Measurements from ENCODE around the gene KCNH4.

DNA sequence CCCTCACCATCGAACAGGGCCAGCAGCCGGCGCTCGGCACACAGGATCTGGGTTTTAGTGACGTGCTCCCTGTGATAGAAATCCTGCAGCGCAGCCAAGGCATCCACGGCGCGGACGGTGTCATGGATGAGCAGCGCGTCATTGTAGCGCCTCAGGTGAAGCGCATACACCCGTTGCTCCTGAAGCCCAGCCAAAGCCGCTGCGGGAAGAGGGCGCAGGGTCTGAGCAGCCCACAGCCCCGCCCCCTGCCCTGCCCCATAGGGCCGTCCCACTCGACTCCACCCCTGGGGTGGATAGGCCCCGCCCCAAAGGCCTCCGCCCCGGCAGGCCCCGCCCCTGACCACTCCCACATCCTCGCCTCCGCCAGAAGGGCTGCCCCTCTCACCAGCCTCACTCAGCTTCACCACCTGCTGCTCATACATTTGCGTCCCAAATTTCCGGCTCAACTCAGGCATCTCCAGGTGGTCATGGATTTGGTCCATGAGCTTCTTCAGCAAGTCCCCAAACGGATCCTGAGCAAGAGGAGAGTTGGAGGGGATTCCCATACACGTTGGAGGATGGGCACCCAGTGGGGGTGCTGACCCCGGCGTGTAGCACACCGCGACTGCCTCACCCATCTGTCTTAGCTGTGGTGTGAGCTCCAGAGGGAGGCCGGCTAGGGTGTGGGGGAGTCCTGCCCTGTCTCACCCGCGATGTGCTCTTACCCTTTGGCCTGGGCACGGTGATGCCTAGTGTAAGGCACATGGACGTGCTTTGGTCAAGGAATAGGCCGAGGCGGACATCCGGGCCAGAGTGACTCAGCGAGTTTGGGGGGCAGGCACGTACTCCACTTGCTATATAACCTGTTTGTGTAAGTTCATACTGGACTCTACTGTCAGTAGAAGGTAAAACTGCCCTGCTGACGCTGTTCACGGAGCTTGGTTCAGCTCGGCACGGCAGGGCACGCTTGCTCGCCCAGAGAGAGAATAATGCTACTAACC lies 73.1 kb downstream of the KCNH4 start:
- TF ChIP-seq NFXL1 (CRISPR knock-in tag; IDR thresholded peaks at IDR 0.05) (no peak), FOXM1 (IDR thresholded peaks at IDR 0.05; ENCODE audit: low read depth) (no peak), FOXM1 (CRISPR knock-in tag; IDR thresholded peaks at IDR 0.05; ENCODE audit: low read depth) (no peak), ZBTB8A (IDR thresholded peaks at IDR 0.05; ENCODE audit: partially characterized antibody) (no peak), ZNF707 (CRISPR knock-in tag; conservative IDR thresholded peaks at IDR 0.05) (no peak), RCOR1 (IDR thresholded peaks at IDR 0.05; ENCODE audit: borderline replicate concordance in 1 of 2, low read depth in 2 of 2, low read length in 2 of 2) (no peak), ZNF184 (CRISPR knock-in tag; IDR thresholded peaks at IDR 0.05) (no peak), ASH1L (IDR thresholded peaks at IDR 0.05; ENCODE audit: borderline replicate concordance, low read depth, partially characterized antibody) (no peak), RUNX1 (IDR thresholded peaks at IDR 0.05; ENCODE audit: low read depth) (no peak), TAL1 (IDR thresholded peaks at IDR 0.05) (no peak), GATA2 (CRISPR knock-in tag; IDR thresholded peaks at IDR 0.05) (no peak), POLR2AphosphoS5 (IDR thresholded peaks at IDR 0.05; ENCODE audit: control insufficient read depth, insufficient read depth, low read depth, low read length) (no peak)
- TF ChIP-seq, protein P1, sequence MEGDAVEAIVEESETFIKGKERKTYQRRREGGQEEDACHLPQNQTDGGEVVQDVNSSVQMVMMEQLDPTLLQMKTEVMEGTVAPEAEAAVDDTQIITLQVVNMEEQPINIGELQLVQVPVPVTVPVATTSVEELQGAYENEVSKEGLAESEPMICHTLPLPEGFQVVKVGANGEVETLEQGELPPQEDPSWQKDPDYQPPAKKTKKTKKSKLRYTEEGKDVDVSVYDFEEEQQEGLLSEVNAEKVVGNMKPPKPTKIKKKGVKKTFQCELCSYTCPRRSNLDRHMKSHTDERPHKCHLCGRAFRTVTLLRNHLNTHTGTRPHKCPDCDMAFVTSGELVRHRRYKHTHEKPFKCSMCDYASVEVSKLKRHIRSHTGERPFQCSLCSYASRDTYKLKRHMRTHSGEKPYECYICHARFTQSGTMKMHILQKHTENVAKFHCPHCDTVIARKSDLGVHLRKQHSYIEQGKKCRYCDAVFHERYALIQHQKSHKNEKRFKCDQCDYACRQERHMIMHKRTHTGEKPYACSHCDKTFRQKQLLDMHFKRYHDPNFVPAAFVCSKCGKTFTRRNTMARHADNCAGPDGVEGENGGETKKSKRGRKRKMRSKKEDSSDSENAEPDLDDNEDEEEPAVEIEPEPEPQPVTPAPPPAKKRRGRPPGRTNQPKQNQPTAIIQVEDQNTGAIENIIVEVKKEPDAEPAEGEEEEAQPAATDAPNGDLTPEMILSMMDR (IDR thresholded peaks at IDR 0.05 in 2 of 3, conservative IDR thresholded peaks at IDR 0.05 in 1 of 3; ENCODE audit: insufficient read depth in 2 of 3, low read depth in 1 of 3, low read length in 3 of 3), result peak in 1 of 3 experiments; percentile 15; a peak in 1 of 6 replicates
- TF ChIP-seq, protein P2, sequence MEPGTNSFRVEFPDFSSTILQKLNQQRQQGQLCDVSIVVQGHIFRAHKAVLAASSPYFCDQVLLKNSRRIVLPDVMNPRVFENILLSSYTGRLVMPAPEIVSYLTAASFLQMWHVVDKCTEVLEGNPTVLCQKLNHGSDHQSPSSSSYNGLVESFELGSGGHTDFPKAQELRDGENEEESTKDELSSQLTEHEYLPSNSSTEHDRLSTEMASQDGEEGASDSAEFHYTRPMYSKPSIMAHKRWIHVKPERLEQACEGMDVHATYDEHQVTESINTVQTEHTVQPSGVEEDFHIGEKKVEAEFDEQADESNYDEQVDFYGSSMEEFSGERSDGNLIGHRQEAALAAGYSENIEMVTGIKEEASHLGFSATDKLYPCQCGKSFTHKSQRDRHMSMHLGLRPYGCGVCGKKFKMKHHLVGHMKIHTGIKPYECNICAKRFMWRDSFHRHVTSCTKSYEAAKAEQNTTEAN (CRISPR knock-in tag; IDR thresholded peaks at IDR 0.05), result no peak
- TF ChIP-seq, protein P3, sequence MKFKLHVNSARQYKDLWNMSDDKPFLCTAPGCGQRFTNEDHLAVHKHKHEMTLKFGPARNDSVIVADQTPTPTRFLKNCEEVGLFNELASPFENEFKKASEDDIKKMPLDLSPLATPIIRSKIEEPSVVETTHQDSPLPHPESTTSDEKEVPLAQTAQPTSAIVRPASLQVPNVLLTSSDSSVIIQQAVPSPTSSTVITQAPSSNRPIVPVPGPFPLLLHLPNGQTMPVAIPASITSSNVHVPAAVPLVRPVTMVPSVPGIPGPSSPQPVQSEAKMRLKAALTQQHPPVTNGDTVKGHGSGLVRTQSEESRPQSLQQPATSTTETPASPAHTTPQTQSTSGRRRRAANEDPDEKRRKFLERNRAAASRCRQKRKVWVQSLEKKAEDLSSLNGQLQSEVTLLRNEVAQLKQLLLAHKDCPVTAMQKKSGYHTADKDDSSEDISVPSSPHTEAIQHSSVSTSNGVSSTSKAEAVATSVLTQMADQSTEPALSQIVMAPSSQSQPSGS (CRISPR knock-in tag; IDR thresholded peaks at IDR 0.05), result no peak

Data from K562 (cell line).